Smooth muscle cell of the brain vasculature (primary cell): Measurements from ENCODE around the gene MAST3.

Experiments used
- DNase-seq: peaks from one replicate; pipeline ENCODE4 v3.0.0-alpha.2; 2012; ENCODE audit warnings: low read depth, low spot score

MAST3 gene

DNA sequence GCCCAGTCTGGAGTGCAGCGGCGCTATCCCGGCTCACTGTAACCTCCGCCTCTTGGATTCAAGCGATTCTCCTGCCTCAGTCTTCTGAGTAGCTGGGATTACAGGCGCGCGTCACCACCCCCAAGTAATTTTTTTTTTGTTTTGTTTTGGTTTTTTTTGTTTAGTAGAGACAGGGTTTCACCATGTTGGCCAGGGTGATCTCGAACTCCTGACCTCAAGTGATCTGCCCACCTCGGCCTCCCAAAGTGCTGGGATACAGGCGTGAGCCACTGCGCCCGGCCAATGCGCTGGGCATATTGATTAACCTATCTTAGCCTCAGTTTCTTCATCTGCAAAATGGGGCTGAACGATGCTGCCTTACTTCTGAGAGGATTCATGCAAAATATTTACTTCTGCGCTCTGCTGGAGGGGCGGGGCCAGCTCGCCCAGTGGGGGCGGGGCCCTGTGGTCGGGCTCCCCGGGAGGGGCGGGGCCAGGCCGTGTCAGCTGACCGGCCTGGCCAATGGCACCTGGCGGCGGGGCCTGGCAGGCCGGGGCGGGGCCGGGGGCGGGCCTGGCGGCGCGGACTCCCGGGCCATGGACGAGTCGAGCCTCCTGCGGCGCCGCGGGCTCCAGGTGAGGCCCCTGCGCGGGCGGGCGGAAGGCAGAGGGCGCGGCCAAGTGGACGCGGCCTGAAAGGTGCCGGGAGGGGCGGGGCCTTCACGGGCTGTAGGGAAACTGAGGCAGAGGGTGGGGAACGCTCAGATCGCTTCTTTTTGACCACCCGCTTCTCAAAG lies at the start of gene MAST3:
MAST3 (plus strand) TSS at position 562 of the 776 bp plus-strand sequence; CDS start at position 577, 15 bp downstream.
- DNase-seq: no peak

DNA sequence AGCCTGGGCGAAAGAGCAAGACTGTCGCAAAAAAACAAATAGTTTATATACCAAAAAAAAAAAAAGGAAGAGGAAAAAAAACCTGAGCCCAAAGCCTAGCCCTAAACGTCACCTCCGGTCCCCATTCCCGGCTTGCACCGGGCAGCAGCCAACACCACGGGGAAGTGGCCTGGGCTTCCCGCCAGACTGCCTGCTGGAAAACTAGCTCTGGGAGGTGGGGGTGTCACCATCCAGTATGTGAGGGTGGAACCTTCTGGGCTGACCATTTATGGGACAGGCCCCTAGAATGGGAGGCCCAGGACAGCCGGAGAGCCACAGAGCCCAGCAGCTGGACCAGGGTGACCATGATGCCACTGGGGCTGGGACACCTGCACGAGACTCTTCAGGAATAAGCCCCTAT lies 48.2 kb upstream of the MAST3 start:
- DNase-seq: peak; percentile 29

- no peak for DNase-seq
These were observed 45.7 kb upstream of the MAST3 start for GRCh38 chr19:18051887-18052286.

- no peak for DNase-seq
These were observed 43.9 kb upstream of the MAST3 start for GRCh38 chr19:18053576-18054219.

DNA sequence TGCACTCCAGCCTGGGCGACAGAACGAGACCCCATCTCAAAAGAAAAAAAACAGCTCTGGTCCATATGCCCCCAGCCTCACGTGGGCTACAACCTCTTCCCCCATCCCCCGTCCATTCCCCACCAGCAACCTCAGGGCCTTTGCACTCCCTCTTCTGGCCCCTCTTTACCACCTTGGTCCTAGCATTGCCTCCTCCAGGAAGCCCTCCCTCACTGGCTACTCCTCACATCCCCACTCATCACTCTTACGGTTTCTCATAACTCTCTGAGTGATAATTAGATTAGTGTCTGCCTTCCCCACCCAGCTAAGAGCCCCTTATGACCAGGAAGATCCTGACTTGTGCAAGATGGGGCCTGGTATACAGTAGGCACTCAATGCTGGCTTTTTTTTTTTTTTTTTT lies 41.6 kb upstream of the MAST3 start:
- no peak for DNase-seq

- DNase-seq: no peak
These were observed 40.0 kb upstream of the MAST3 start for GRCh38 chr19:18057557-18057956.

DNA sequence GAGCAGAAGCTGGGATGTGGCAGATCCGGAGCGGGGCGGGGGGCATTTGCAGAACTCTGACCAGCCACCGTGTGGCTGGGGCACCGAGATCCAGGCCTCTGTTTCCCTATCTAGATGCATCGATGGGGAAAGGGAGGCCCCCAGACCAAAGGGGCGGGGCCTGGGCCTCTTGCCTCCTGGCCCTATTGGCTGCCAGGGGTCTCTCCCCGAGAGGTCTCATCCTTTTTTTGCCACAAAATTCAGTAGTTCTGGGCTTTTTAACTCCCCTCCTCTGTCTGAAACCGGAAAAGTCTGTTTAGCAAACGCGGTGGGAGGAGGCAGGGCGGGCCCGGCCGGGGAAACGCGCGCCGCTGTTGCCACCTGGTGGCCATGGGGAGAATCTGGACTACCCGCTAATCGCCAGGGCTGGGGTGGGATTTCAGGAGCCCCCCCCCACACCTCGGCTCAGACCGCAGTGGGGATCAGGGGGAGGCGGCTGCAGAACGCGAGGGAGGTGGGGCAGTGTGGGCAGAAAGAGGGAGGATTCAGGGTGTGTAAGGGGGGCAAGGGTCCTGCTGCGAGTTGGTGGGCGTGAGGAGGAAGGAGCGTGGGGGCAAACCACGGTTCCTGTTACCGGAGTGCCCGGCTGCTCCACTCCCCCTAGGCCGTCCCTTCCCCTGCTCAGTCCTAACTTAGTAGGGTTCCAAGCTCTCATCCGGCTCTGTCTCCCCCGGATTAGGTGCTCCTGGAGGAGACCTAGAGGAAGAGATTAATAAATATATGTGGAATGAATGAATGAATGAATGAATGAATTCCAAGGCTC lies 39.2 kb upstream of the MAST3 start:
- peak; percentile 64 for DNase-seq

DNA sequence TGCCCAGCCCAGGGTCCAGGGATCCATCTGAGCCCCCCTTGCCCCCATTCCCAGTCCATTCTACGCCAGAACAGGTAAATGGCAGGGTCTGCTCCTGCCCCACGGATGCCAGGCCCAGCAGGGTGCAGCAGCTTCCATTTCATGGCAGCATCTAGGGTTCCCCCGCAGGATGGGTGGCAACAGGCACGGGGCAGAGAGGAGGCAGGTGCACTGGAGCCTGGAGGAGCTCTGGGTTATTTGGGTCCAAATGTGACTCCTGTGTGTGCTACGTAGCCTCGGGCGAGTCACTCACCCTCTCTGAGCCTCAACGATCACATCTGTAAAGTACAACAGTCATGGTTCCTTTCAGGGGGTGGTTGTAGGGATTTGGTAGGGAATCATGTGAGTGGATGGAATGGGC lies 38.3 kb upstream of the MAST3 start:
- no peak for DNase-seq

DNA sequence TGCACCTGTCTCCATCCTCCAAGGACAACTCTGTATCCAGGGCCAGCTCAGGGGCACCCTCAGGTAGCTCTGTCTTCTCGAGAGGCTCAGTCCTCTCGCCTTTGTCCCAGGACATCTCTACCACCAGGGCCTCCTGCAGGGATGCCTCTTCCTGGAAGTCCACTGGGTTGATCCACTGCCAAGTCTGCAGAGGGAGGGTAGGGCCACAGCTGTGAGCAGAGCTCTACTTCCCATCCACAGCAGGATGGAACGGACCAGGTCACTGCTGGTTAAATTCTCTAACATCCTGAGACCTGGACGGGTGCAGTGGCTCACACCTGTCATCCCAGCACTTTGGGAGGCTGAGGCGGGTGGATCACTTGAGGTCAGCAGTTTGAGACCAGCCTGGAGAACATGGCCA lies 37.7 kb upstream of the MAST3 start:
- no peak for DNase-seq

DNA sequence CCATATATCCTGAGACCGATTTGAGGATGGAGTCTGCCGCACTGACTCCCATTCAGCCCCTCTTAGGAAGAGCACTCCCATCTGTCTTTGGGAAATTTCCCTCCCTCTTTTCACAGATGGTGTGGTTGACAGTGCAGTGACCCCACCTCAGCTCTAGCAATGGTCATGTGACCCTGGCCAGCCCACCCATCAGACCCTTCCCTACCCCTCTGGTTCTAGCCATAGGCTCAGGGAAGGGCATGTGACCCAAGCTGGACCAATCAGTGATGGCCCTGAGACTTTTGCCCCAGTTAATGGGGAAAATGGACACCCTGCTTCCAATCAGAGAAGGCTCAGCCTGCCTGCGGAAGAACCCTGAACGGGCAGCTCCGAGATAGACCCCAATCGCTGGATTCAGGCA lies 37.1 kb upstream of the MAST3 start:
- DNase-seq: no peak

GRCh38 chr19:18062028-18062427 lies 35.5 kb upstream of the MAST3 start:
- no peak for DNase-seq

GRCh38 chr19:18063463-18063862 lies 34.1 kb upstream of the MAST3 start:
- no peak for DNase-seq

DNA sequence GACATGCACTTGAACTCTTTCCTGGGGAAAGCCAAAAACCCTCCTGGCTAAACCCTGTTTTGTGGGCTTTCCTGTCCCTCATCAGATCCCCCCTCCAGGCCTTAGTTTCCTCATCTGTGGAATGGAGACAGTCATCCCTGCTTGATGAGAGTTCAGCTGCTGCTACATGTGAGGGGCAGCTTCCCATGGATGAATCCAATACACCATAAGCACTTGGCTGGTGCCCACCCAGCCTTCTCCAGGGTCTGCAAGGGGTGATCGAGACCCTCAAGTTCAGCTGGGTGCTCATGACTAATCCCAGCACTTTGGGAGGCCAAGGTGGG lies 32.4 kb upstream of the MAST3 start:
- DNase-seq: no peak

DNA sequence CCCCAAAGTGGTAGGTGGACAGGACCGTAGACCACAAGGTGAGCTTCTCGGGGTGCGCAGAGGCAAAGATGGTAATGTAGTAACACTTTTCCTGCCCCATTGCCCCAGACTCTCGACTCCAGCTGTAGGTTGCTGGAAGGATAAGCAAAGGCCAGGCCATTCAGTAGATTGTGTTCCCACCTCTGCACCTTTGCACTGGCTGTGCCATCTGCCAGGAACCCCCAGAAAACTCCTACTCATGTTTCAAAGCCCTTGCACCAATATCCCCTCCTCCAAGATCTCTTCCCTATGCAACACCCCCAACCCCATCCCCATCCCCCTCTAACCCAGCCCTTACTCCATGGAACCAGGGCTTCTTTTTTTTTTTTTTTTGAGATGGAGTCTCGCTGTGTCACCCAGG lies 29.2 kb upstream of the MAST3 start:
- DNase-seq: no peak

DNA sequence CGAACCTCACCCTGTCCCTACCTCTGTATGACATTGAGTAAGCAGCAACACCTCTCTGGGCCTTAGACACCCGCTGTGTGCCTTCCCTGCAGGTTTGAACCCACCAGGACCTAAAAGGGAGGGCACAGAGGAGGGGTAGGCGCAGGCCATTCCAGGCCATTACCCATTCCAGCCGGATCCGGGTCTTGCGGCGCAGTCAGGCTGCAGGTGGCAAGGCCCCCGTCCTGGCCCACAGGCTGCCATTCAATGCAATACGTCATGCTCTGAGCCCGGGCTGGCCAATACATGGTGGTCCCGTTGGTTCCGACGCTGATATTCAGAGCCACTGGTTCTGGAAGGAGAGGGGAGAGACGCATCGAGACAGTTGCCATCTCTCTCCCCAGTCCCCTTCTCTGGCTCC lies 28.2 kb upstream of the MAST3 start:
- DNase-seq: no peak

- DNase-seq: no peak
These were observed 27.4 kb upstream of the MAST3 start for GRCh38 chr19:18070181-18070580.

GRCh38 chr19:18072335-18072734 lies 25.2 kb upstream of the MAST3 start:
- no peak for DNase-seq

DNA sequence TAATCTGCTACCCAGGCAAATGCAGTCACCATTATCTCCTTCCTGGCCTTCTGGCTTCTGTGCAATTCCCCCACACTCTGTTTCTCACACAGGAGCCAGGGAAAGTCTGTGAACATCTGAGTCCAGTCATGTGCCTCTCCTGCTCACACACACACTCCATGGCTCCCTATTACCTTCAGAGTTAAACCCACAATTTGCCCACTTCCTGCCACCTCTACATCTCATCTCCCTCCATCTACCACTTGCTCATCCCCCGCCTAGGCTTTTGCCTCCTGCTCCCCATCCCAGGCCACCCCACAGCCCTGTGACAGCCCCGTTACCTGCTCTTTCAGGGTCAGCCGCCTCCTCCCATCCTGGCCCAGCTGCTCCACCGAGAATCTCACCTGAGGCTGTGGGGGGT lies 24.4 kb upstream of the MAST3 start:
- no peak for DNase-seq

DNA sequence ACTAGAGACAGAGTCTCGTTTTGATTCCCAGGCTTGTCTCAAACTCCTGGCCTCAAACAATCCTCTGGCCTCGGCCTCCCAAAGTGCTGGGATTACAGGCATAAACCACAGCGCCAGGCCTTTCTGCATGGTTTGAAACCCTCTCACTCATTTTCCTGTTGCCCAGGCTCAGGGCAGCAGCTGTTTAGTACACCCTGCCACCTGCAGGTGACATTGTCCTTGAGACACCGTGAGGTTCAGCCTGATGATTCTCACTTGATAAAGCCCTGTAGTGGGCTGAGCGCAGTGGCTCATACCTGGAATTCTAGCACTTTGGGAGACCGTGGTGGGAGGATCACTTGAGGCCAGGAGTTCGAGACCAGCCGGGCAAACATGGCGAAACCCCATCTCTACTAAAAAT lies 23.4 kb upstream of the MAST3 start:
- DNase-seq: no peak

GRCh38 chr19:18083929-18084684 lies 13.5 kb upstream of the MAST3 start:
- no peak for DNase-seq

DNA sequence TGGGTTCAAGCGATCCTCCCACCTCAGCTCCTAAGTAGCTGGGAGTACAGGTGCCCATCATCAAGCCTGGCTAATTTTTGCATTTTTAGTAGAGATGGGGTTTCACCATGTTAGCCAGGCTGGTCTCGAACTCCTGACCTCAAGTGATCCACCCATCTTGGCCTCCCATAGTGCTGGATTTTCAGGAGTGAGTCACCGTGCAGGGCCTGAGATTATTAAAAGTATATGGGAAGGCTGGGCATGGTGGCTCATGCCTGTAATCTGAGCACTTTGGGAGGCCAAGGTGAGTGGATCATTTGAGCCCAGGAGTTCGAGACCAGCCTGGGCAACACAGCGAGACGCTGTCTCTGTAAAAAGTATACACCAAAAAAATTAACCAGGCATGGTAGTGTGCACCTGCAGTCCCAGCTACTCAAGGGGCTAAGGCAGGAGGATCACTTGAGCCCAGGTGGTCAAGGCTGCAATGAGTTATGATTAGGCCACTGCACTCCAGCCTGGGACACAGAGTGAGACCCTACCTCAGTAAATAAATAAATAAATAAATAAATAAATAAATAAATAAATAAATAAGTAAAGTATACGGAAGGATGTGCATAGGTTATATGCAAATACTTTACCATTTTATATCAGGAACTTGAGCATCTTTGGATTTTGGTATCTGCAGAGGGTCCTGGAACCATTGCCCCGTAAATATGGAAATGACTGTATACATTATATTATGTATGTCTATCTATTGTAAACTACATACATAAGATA lies 11.7 kb upstream of the MAST3 start:
- no peak for DNase-seq
